BE2C (cell line): ENCODE measurements around the gene DUSP22.

ENCODE experiments used
- DNase-seq: peaks from one replicate; pipeline ENCODE4 v3.0.0-alpha.2; 2020
- H3K27me3 ChIP-seq: fragments of 250-450 bp; sonication (Bioruptor Pico); 2 replicates; pipeline ENCODE4 v1.5.1; 2020; ENCODE audit warnings: mild to moderate bottlenecking
- H3K36me3 ChIP-seq: fragments of 250-450 bp; sonication (Bioruptor Pico); 2 replicates; pipeline ENCODE4 v1.5.1; 2020; ENCODE audit warnings: mild to moderate bottlenecking
- H3K4me1 ChIP-seq: fragments of 250-450 bp; sonication (Bioruptor Pico); 2 replicates; pipeline ENCODE4 v1.5.1; 2020
- H3K4me3 ChIP-seq: 2 replicates; pipeline ENCODE4 v1.5.1; 2011; ENCODE audit warnings: low read depth, low read length
- H3K9me3 ChIP-seq: fragments of 250-450 bp; sonication (Bioruptor Pico); 2 replicates; pipeline ENCODE4 v1.5.1; 2020
- TF ChIP-seq, protein P1 (sequence below): IDR thresholded peaks from 2 replicates; pipeline ENCODE4 v1.5.1; 2012; ENCODE audit warnings: mild to moderate bottlenecking, low read depth, low read length

Gene DUSP22

GRCh38 chr6:301929-302705 is 9.8 kb downstream of the DUSP22 start:
- Histone ChIP-seq H3K4me3 (no peak overlapping the region), H3K36me3 (no peaks in the 10 kb centered on the region), H3K4me1 (no peaks in the 10 kb centered on the region), H3K9me3 (no peaks in the 10 kb centered on the region), H3K27me3 (no peaks in the 10 kb centered on the region; the same call in 1 of the 2 replicates)
- no peak for DNase-seq
- TF ChIP-seq, protein P1, sequence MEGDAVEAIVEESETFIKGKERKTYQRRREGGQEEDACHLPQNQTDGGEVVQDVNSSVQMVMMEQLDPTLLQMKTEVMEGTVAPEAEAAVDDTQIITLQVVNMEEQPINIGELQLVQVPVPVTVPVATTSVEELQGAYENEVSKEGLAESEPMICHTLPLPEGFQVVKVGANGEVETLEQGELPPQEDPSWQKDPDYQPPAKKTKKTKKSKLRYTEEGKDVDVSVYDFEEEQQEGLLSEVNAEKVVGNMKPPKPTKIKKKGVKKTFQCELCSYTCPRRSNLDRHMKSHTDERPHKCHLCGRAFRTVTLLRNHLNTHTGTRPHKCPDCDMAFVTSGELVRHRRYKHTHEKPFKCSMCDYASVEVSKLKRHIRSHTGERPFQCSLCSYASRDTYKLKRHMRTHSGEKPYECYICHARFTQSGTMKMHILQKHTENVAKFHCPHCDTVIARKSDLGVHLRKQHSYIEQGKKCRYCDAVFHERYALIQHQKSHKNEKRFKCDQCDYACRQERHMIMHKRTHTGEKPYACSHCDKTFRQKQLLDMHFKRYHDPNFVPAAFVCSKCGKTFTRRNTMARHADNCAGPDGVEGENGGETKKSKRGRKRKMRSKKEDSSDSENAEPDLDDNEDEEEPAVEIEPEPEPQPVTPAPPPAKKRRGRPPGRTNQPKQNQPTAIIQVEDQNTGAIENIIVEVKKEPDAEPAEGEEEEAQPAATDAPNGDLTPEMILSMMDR, result no peak

- H3K9me3 ChIP-seq, result no peaks in the 10 kb centered on the region
- no peaks in the 10 kb centered on the region for H3K4me1 ChIP-seq
- DNase-seq, result no peak
Observed at GRCh38 chr6:302760-303159, 10.5 kb downstream of the DUSP22 start.

GRCh38 chr6:303263-303662 is 11.0 kb downstream of the DUSP22 start:
- Histone ChIP-seq H3K9me3 (no peaks in the 10 kb centered on the region), H3K4me3 (no peak overlapping the region), H3K36me3 (no peaks in the 10 kb centered on the region), H3K27me3 (no peaks in the 10 kb centered on the region; the same call in 1 of the 2 replicates), H3K4me1 (no peaks in the 10 kb centered on the region)
- TF ChIP-seq, protein P1, result no peak
- DNase-seq, result no peak

More at GRCh38 chr6:302760-303159, 10.5 kb downstream of the DUSP22 start:
- Histone ChIP-seq H3K4me3 (no peak overlapping the region), H3K36me3 (no peaks in the 10 kb centered on the region), H3K27me3 (no peaks in the 10 kb centered on the region; the same call in 1 of the 2 replicates)
- TF ChIP-seq, protein P1, result no peak

- Histone ChIP-seq H3K27me3 (no peaks in the 10 kb centered on the region; the same call in 1 of the 2 replicates), H3K4me3 (no peak overlapping the region), H3K4me1 (no peaks in the 10 kb centered on the region), H3K9me3 (no peaks in the 10 kb centered on the region), H3K36me3 (no peaks in the 10 kb centered on the region)
- no peak for DNase-seq
- TF ChIP-seq, protein P1, result 0 out of 2 replicates have a peak, but pooled peaks have one; percentile 9
Observed at GRCh38 chr6:303948-304558, 11.8 kb downstream of the DUSP22 start.

- no peaks in the 10 kb centered on the region for H3K36me3 ChIP-seq
- no peak overlapping the region for H3K4me3 ChIP-seq
- no peak for DNase-seq
- TF ChIP-seq, protein P1, result no peak
- no peaks in the 10 kb centered on the region; the same call in 1 of the 2 replicates for H3K27me3 ChIP-seq
- H3K9me3 ChIP-seq, result no peaks in the 10 kb centered on the region
- no peaks in the 10 kb centered on the region for H3K4me1 ChIP-seq
Observed at GRCh38 chr6:304833-305370, 12.6 kb downstream of the DUSP22 start.
